Activated T-helper 1 cell treated with anti-CD3 and anti-CD28 coated beads, Interleukin-12 subunit alpha, Interleukin-12 subunit beta, Interleukin-2, Interleukin-4 antibody, amounts not matched to agents 30 ng/mL and 10 ng/mL and 1 ng/mL, durations not matched to agents 14 hours and 24 hours and 36 hours (primary cell): ENCODE data around the gene CARS2. TPM values are rescaled to one million over a fixed set of nuclear protein-coding genes. Genes with fewer than 3 reads are reported as not detected.
A peak's percentile ranks its signal among the peaks of the same experiment; 100 is the strongest.

Experiments used
- DNase-seq: peaks from one replicate; pipeline ENCODE4 v3.0.0; 2021; ENCODE audit warnings: low spot score
- H3K27ac Mint-ChIP-seq: one replicate; pipeline ENCODE4 v1.8.0; 2021; ENCODE audit warnings: mild to moderate bottlenecking, mixed read lengths
- H3K27me3 Mint-ChIP-seq: one replicate; pipeline ENCODE4 v1.8.0; 2022; ENCODE audit warnings: mild to moderate bottlenecking, moderate library complexity, mixed read lengths; ENCODE audit not compliant: insufficient read depth
- H3K36me3 Mint-ChIP-seq: one replicate; pipeline ENCODE4 v1.8.0; 2021; ENCODE audit warnings: low read depth, mixed read lengths
- H3K4me1 Mint-ChIP-seq: one replicate; pipeline ENCODE4 v1.8.0; 2021; ENCODE audit warnings: low read depth, mixed read lengths
- H3K4me3 Mint-ChIP-seq: one replicate; pipeline ENCODE4 v1.8.0; 2021; ENCODE audit warnings: mild to moderate bottlenecking, moderate library complexity, mixed read lengths
- H3K9me3 Mint-ChIP-seq: one replicate; pipeline ENCODE4 v1.8.0; 2021; ENCODE audit warnings: mixed read lengths
- intact Hi-C: fragments of 100-400 bp; cut with micrococcal nuclease; formaldehyde crosslinking; loops from one replicate; pipeline ENCODE4 v1.15.1; 2024
- total RNA-seq: library from RNA; stranded (reverse); gene quantifications from 2 replicates; pipeline ENCODE4 v1.2.3, GENCODE V29; 2022

Gene CARS2
- total RNA-seq, 1 donor from 2014 or later: 110 TPM

DNA sequence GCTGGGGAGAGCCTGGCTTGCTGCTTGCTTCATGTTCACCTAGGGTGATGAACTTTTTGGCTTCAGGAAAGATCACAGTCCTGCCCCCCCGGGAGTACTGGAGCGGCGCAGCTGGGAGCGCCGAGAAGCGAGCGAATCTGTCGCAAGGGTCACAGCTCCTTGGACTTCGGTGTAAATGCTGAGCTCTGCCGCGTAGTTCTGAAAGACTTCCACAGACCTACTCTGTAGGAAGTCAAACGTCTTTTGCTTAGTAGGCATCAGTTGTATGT is 10.3 kb upstream of the CARS2 start:
- no peak for DNase-seq
- H3K4me1 Mint-ChIP-seq: peaks cover 25% of the 10 kb centered on the region
- H3K27ac Mint-ChIP-seq: peak overlapping the region; percentile 23
- intact Hi-C loops: loop anchor here (1.0 to 10.0 kb wide), 3 partner anchors 10 to 1871 kb away; partner anchors contain the start of gene TUBGCP3
- no peaks in the 10 kb centered on the region for H3K9me3 Mint-ChIP-seq
- peaks cover 9% of the 10 kb centered on the region for H3K36me3 Mint-ChIP-seq
- H3K4me3 Mint-ChIP-seq: peak overlapping the region; percentile 98
- no peaks in the 10 kb centered on the region for H3K27me3 Mint-ChIP-seq

DNA sequence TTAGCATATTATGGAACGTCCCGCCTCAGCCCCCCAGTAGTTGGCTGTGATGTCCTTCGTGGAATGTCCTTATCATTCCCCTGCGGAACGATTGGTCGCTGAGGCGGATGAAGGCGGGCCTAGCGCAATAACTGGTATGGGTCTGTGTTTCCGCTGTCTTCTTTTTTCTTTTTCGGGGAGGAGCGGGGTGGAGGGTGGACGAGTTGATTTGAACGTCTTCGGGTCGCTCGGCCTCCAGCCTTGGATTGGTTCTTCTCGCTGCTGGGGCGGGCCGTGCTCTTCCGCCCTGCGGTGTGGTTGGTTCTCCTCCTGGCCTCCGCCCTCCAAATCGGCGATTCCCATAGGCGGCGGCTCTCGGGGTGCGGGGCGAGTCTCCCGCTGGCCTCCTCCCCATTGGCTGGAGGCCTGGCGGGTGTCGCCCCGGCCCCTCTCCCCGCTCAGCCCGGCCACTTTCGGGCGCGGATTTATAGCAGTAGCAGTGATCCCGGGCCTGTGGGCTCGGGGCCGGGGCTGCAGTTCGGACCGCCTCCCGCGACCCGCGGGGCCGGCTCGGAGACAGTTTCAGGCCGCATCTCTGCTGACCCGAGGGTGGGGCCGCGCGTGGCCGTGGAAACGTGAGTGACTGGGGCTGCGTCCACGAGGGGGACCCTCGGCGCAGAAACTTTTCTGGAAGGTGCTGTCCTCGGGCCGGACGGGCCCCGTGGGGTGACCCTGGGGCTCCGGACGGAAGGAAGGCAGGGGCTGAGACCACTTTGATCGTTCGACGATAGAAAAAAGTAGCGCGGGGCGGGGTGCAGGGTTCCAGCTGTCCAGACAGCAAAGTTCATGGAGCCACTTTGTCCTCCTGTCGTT is 9.7 kb upstream of the CARS2 start:
- Mint-ChIP-seq H3K4me1 (peaks cover 27% of the 10 kb centered on the region), H3K9me3 (no peaks in the 10 kb centered on the region), H3K4me3 (peak overlapping the region; percentile 98), H3K27me3 (no peaks in the 10 kb centered on the region), H3K36me3 (peaks cover 9% of the 10 kb centered on the region), H3K27ac (peak overlapping the region; percentile 98)
- intact Hi-C loops: loop anchor here (1.0 to 10.0 kb wide), 8 partner anchors 9 to 1872 kb away; partner anchors contain the start of genes CARS2, IRS2, NAXD and TUBGCP3
- peak; percentile 95 for DNase-seq

DNA sequence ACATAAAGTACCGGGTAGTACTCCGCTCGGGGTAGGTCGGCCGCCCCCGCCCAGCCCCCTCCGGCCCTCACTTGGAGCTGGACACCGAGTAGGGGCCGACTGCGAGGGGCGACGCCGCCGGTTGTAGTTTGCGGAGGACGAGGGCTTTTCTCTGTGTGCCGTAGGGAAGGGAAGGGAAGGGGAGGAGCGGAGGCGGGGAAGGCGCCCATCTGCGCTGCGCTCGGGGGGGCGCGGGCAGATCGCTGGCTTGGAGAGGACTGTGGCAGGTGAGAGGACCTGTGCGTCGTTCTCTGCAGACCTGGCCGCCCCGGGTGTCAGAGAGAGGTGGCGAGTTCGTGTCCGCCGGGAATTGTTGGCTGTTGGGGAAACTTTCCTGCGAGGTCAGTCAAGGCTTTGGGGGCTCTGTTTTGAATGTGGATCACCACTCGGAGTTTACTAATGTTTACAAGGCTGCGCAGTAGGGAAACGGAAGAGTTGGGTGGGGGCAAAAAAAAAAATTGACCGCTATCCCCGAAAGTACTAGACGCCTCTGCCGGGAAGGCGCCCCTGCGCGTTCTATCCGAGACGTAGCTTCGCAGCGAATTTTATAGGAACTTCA is 9.0 kb upstream of the CARS2 start:
- Mint-ChIP-seq H3K36me3 (peaks cover 7% of the 10 kb centered on the region), H3K4me3 (peak overlapping the region; percentile 98), H3K27ac (peak overlapping the region; percentile 98), H3K4me1 (peaks cover 26% of the 10 kb centered on the region), H3K27me3 (no peaks in the 10 kb centered on the region), H3K9me3 (no peaks in the 10 kb centered on the region)
- intact Hi-C loops: loop anchor here (1.0 to 10.0 kb wide), 8 partner anchors 9 to 1872 kb away; partner anchors contain the start of genes CARS2, IRS2, NAXD and RAB20
- peak; percentile 53 for DNase-seq

DNA sequence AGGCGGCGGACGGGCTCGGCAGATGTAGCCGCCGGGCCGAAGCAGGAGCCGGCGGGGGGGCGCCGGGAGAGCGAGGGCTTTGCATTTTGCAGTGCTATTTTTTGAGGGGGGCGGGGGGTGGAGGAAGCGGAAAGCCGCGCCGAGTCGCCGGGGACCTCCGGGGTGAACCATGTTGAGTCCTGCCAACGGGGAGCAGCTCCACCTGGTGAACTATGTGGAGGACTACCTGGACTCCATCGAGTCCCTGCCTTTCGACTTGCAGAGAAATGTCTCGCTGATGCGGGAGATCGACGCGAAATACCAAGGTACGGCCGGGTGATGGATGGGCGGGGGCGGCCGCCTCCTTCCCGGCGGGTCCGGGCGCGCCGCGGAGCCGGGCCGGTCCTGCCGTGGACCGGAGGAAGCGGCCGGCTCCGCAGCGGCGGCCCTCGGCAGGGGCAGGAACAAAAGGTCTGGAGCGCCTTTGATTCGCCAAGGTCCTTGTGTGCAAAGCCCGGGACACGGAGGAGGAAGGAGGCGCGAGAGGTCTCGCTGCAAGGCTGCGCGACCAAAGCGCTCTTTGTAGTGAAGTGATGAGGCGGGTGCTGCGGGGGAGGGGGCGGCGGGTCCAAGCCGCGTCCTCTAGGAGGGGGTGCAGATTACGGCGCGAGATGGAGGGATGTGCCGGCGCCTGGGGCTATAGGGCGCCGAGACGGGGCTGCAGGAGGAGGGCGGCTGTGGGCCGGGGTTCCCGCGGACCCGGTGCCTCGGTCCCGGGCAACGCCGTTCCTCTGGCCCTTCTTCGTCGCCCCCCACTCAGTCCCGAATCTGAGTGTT is 8.3 kb upstream of the CARS2 start:
- Mint-ChIP-seq H3K4me3 (peak overlapping the region; percentile 98), H3K9me3 (no peaks in the 10 kb centered on the region), H3K27me3 (no peaks in the 10 kb centered on the region), H3K36me3 (peaks cover 2% of the 10 kb centered on the region), H3K27ac (peak overlapping the region; percentile 87), H3K4me1 (peaks cover 21% of the 10 kb centered on the region)
- DNase-seq: peak; percentile 52
- intact Hi-C loops: loop anchor here (1.0 to 10.0 kb wide), 8 partner anchors 152 to 1799 kb away; partner anchors contain the start of genes ANKRD10, IRS2 and RAB20

DNA sequence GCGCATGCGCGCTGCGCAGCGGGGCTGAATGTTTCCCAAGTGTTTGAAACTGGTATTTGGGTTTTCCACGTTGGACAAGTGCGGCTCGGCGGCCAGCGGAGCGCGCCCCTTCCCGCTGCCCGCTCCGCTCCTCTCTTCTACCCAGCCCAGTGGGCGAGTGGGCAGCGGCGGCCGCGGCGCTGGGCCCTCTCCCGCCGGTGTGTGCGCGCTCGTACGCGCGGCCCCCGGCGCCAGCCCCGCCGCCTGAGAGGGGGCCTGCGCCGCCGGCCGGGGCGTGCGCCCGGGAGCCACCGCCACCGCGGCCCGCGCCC is 7.7 kb upstream of the CARS2 start, which contains the start of gene ING1:
Gene ING1, plus strand, starts transcription at position 59 of the 311 bp plus-strand sequence. CDS start 450 bp downstream, outside the sequence.
- H3K27me3 Mint-ChIP-seq: no peaks in the 10 kb centered on the region
- intact Hi-C loops: loop anchor here (1.0 to 10.0 kb wide), 7 partner anchors 151 to 1799 kb away; partner anchors contain the start of genes ANKRD10 and RAB20
- H3K9me3 Mint-ChIP-seq: no peaks in the 10 kb centered on the region
- DNase-seq: no peak
- peaks cover 21% of the 10 kb centered on the region for H3K4me1 Mint-ChIP-seq
- H3K27ac Mint-ChIP-seq: peak within 1 kb of the TSS; percentile 91
- peaks cover 2% of the 10 kb centered on the region for H3K36me3 Mint-ChIP-seq
- H3K4me3 Mint-ChIP-seq: peak within 1 kb of the TSS; percentile 100

DNA sequence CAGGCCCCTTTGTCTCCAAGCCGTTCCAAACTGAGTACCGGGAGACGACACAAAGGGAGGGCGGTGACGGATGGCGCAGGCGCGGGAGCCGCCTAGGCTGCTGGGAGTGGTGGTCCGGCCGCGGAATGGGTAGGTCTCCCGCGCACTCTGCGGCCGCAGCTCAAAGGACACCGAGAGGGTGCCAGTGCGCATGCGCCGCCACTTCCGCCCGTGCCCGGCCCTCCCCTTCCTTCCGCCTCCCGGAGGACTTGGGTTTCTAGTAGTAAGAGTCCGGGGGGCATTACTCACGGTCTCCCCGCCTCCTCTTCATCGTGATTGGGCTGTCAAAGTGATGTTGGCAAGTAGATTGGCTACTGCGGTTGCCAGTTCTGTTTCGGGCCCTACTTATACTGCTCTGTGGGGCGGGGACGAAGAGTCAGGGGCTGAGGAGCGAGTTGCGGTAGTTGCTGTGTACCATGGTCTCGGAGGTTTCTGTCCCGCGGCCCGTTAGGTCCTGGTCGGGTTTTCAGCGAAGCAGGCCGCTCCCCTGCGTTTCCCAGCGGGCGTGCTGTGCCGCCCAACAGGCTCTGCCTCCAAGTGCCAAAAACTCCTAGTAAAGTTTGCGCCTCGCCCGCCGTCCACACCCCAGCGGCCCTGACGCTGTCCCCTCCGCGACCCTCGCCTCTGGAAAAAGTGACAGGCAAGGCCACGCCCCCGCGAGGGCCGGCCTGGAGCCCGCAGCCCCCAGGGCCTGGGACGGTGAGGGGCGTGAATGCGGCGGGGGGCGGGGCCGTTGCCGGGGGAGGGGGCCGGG is 7.1 kb upstream of the CARS2 start:
- Mint-ChIP-seq H3K27me3 (no peaks in the 10 kb centered on the region), H3K4me3 (peak overlapping the region; percentile 100), H3K27ac (peak overlapping the region; percentile 91), H3K4me1 (peaks cover 20% of the 10 kb centered on the region), H3K9me3 (no peaks in the 10 kb centered on the region), H3K36me3 (peaks cover 2% of the 10 kb centered on the region)
- peak; percentile 99 for DNase-seq
- intact Hi-C loops: loop anchor here (1.0 to 10.0 kb wide), 7 partner anchors 151 to 1798 kb away; partner anchors contain the start of genes ANKRD10 and RAB20

DNA sequence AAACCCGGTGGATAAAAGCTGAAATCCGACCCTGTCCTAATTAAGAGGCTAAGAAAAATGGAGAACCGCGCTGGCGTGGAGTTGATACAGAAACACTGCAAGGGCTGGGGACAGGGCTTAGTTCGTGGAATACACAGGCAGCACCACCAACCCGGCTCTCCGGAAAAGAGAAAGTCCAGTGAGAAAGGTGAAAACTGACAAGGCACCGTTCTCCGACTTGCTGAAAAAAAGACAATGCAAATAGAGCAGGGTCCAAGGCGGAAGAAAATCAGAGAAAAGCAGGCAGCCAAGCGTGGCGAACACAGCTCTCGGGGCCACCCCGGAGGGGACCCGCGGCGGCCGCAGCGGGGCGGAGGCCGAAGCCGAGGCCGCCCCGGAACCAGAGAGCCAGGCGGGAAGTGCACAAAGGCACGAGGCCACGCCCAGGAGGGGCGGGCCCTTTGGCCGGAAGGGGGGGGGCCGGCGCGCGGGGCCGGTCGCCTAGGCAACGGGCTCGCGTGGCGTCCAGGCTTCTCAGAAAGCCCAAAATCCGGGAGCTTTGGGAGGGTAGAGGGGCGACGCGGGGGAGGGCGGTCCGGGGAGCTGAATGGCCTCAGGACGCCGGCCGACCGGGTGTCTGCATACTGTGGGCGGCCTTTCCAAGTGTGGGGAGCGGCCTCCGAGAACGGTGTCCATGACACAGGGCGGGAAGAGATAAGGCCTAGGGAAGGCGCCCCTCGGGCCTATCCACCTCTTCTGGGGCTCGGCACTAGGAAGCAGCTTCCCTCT is 6.3 kb upstream of the CARS2 start:
- H3K9me3 Mint-ChIP-seq: no peaks in the 10 kb centered on the region
- peaks cover 3% of the 10 kb centered on the region for H3K27me3 Mint-ChIP-seq
- H3K4me1 Mint-ChIP-seq: peaks cover 13% of the 10 kb centered on the region
- H3K27ac Mint-ChIP-seq: peak overlapping the region; percentile 100
- H3K4me3 Mint-ChIP-seq: peak overlapping the region; percentile 100
- DNase-seq: peak; percentile 79
- peaks cover 2% of the 10 kb centered on the region for H3K36me3 Mint-ChIP-seq
- intact Hi-C loops: loop anchor here (2.0 to 10.0 kb wide), 5 partner anchors 150 to 1797 kb away; partner anchors contain the start of gene RAB20

DNA sequence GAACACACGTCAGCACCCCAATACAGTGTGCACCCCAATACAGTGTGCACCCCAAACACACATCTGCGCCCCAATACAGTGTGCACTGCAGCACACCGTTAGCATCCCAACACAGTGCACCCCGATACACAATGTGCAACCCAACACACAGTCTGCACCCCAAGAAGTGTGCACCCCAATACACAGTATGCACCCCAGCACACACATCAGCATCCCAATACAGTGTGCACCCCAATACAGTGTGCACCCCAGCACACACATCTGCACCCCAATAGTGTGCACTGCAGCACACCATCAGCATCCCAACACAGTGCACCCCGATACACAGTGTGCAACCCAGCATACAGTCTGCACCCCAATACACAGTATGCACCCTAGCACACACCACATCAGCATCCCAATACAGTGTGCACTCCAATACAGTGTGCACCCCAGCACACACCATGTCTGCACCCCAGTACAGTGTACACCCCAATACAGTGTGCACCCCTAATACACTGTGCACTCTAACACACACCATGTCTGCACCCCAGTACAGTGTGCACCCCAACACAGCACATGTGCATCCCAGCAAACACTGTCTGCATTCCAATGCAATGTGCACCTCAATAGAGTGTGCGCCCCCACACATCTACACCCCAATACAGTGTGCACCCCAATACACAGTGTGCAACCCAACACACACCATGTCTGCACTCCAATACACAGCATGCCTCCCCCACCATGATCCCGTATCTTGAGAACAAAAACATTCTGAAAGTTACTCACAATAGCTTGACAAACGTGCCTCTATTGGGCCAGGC is 855 bp upstream of the CARS2 start:
- H3K27me3 Mint-ChIP-seq: peaks cover 3% of the 10 kb centered on the region
- peak overlapping the region; percentile 71 for H3K27ac Mint-ChIP-seq
- peaks cover 20% of the 10 kb centered on the region for H3K36me3 Mint-ChIP-seq
- intact Hi-C loops: loop anchor here (1.0 kb wide), 2 partner anchors 9 to 408 kb away; no protein-coding TSS in a partner anchor
- peak overlapping the region; percentile 75 for H3K4me3 Mint-ChIP-seq
- peaks cover 47% of the 10 kb centered on the region for H3K4me1 Mint-ChIP-seq
- no peak for DNase-seq
- no peaks in the 10 kb centered on the region for H3K9me3 Mint-ChIP-seq

DNA sequence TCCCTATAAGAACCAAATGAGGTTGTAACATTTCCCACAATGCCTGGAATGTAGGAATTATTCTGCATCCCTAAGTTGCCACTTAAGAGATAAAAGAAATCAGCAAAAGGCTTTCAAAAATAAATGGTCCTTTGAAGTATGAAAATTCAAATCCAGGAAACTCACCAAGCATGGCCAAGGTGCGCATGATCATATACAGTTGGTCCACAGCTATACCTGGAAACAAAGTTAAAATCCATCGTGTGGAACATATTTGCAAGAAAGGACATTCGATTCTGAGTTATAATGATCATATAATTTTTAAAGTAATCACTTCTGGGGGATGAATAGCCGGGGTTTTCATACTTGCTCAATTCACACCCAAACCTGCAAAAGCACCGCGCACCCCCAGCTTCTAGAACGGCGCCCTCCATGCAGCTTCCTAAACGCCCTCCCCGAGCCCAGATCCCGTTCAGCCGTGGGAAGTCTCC is 525 bp downstream of the CARS2 start:
- peaks cover 45% of the 10 kb centered on the region for H3K4me1 Mint-ChIP-seq
- intact Hi-C loops: loop anchor here (2.0 kb wide), 1 partner anchor 23 kb away; no protein-coding TSS in a partner anchor
- peaks cover 26% of the 10 kb centered on the region for H3K36me3 Mint-ChIP-seq
- no peaks in the 10 kb centered on the region for H3K9me3 Mint-ChIP-seq
- peaks cover 3% of the 10 kb centered on the region for H3K27me3 Mint-ChIP-seq
- H3K27ac Mint-ChIP-seq: peak overlapping the region; percentile 85
- peak overlapping the region; percentile 91 for H3K4me3 Mint-ChIP-seq
- DNase-seq: no peak

DNA sequence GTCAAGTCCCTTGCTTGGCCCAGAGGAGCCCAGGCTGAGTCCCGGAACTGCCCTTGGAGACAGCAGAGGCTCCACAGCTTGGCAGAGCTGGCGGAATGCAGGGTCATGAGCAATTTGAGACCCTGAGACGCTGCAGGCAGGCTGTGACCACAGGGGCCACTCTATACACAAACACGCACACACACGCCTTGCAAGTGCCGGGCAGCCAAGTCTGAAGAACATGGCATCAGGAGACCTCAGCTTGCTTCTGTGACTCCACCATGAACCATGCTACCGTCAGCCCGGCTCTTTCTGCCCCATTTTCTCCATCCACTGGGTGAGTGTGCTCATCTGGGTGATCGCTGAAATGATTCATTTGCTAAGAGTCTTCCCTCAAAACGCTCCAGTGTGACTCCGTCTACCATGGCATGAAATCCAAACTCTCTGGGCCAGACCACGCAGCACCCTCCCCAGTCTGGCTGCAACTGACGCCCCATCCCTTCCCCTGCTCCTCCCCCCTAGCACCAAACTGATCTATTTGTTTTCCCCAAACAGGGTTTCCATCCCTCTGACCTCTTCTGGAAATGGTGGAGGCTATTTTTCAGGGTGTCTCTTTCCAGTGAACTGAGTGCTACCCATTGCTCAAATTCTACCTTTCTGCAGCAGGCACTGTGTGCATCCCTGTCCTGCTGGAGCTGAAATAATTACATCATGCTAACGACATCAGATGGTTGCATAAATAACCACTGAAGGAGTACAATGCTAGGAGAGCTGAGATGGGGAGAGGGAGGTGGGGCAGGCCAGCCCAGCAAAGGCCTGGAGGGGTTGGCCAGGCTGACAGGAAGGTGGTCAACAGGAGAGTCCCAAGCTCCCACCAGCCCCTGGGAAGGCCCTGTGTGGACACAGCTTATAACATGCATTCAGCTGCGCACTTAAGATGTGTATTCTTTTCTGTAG is 3.1 kb downstream of the CARS2 start:
- Mint-ChIP-seq H3K4me1 (peaks cover 49% of the 10 kb centered on the region), H3K4me3 (peak overlapping the region; percentile 37), H3K36me3 (peaks cover 46% of the 10 kb centered on the region), H3K9me3 (no peaks in the 10 kb centered on the region), H3K27ac (no peak overlapping the region), H3K27me3 (peaks cover 1% of the 10 kb centered on the region)
- intact Hi-C loops: no loop called here
- no peak for DNase-seq
